ENCODE measurements around the gene INPP4B.

The INPP4B gene

GRCh38 chr4:142435599-142436235 lies 410.4 kb downstream of the INPP4B start:
- in situ Hi-C loops (cut with HindIII; ENCODE audit: low pct_unique_long_range_greater_than_20kb, low sequenced_read_pairs): no loop called here
- peak in 1 of 2 experiments; percentile 67 for DNase-seq (ENCODE audit: low read depth in 1 of 2, low spot score in 1 of 2)
- TF ChIP-seq JUND (IDR thresholded peaks at IDR 0.05; ENCODE audit: low read depth): no peak

GRCh38 chr4:142434519-142435224 lies 411.4 kb downstream of the INPP4B start:
- in situ Hi-C loops (cut with HindIII; ENCODE audit: low pct_unique_long_range_greater_than_20kb, low sequenced_read_pairs): no loop called here
- DNase-seq (ENCODE audit: low read depth in 1 of 2, low spot score in 1 of 2): peak in 1 of 2 experiments; percentile 72

GRCh38 chr4:142428715-142429114 lies 417.4 kb downstream of the INPP4B start:
- in situ Hi-C loops (cut with HindIII; ENCODE audit: low pct_unique_long_range_greater_than_20kb, low sequenced_read_pairs): no loop called here
- DNase-seq (ENCODE audit: low read depth in 1 of 2, low spot score in 1 of 2): no peak
- TF ChIP-seq JUND (IDR thresholded peaks at IDR 0.05; ENCODE audit: low read depth): no peak

More at GRCh38 chr4:142434519-142435224, 411.4 kb downstream of the INPP4B start:
- no peak for TF ChIP-seq JUND (IDR thresholded peaks at IDR 0.05; ENCODE audit: low read depth)

- in situ Hi-C loops (cut with HindIII; ENCODE audit: low pct_unique_long_range_greater_than_20kb, low sequenced_read_pairs): no loop called here
- DNase-seq (ENCODE audit: low read depth in 1 of 2, low spot score in 1 of 2): no peak
- no peak for TF ChIP-seq JUND (IDR thresholded peaks at IDR 0.05; ENCODE audit: low read depth)
Observed at GRCh38 chr4:142427456-142427855, 418.6 kb downstream of the INPP4B start.

GRCh38 chr4:142423861-142424260 lies 422.2 kb downstream of the INPP4B start:
- no peak for TF ChIP-seq JUND (IDR thresholded peaks at IDR 0.05; ENCODE audit: low read depth)
- no peak for DNase-seq (ENCODE audit: low read depth in 1 of 2, low spot score in 1 of 2)
- in situ Hi-C loops (cut with HindIII; ENCODE audit: low pct_unique_long_range_greater_than_20kb, low sequenced_read_pairs): no loop called here

GRCh38 chr4:142420311-142421095 lies 425.6 kb downstream of the INPP4B start:
- in situ Hi-C loops (cut with HindIII; ENCODE audit: low pct_unique_long_range_greater_than_20kb, low sequenced_read_pairs): no loop called here
- TF ChIP-seq JUND (IDR thresholded peaks at IDR 0.05; ENCODE audit: low read depth): no peak
- DNase-seq (ENCODE audit: low read depth in 1 of 2, low spot score in 1 of 2): no peak

GRCh38 chr4:142419712-142420111 lies 426.4 kb downstream of the INPP4B start:
- DNase-seq (ENCODE audit: low read depth in 1 of 2, low spot score in 1 of 2): no peak
- TF ChIP-seq JUND (IDR thresholded peaks at IDR 0.05; ENCODE audit: low read depth): no peak
- in situ Hi-C loops (cut with HindIII; ENCODE audit: low pct_unique_long_range_greater_than_20kb, low sequenced_read_pairs): no loop called here

- no peak for DNase-seq (ENCODE audit: low read depth in 1 of 2, low spot score in 1 of 2)
- in situ Hi-C loops (cut with HindIII; ENCODE audit: low pct_unique_long_range_greater_than_20kb, low sequenced_read_pairs): no loop called here
- TF ChIP-seq JUND (IDR thresholded peaks at IDR 0.05; ENCODE audit: low read depth): no peak
Observed at GRCh38 chr4:142418697-142419096, 427.4 kb downstream of the INPP4B start.

- TF ChIP-seq JUND (IDR thresholded peaks at IDR 0.05; ENCODE audit: low read depth): no peak
- in situ Hi-C loops (cut with HindIII; ENCODE audit: low pct_unique_long_range_greater_than_20kb, low sequenced_read_pairs): no loop called here
- no peak for DNase-seq (ENCODE audit: low read depth in 1 of 2, low spot score in 1 of 2)
Observed at GRCh38 chr4:142416711-142417275, 429.3 kb downstream of the INPP4B start.

- no peak for DNase-seq (ENCODE audit: low read depth in 1 of 2, low spot score in 1 of 2)
- in situ Hi-C loops (cut with HindIII; ENCODE audit: low pct_unique_long_range_greater_than_20kb, low sequenced_read_pairs): no loop called here
- TF ChIP-seq JUND (IDR thresholded peaks at IDR 0.05; ENCODE audit: low read depth): no peak
Observed at GRCh38 chr4:142416121-142416520, 430.0 kb downstream of the INPP4B start.

GRCh38 chr4:142414366-142414990 lies 431.6 kb downstream of the INPP4B start:
- in situ Hi-C loops (cut with HindIII; ENCODE audit: low pct_unique_long_range_greater_than_20kb, low sequenced_read_pairs): no loop called here
- no peak for TF ChIP-seq JUND (IDR thresholded peaks at IDR 0.05; ENCODE audit: low read depth)
- no peak for DNase-seq (ENCODE audit: low read depth in 1 of 2, low spot score in 1 of 2)

- no peak for TF ChIP-seq JUND (IDR thresholded peaks at IDR 0.05; ENCODE audit: low read depth)
- in situ Hi-C loops (cut with HindIII; ENCODE audit: low pct_unique_long_range_greater_than_20kb, low sequenced_read_pairs): no loop called here
- DNase-seq (ENCODE audit: low read depth in 1 of 2, low spot score in 1 of 2): no peak
Observed at GRCh38 chr4:142413485-142413884, 432.6 kb downstream of the INPP4B start.

Measured in T47D (cell line).